ENCODE results near the gene CD209.

- TF ChIP-seq CTCF (IDR thresholded peaks at IDR 0.05) (no peak), EP300 (IDR thresholded peaks at IDR 0.05) (no peak), POLR2A (IDR thresholded peaks at IDR 0.05; ENCODE audit: low read depth) (no peak)
These were observed 1.4 kb upstream of the CD209 start for GRCh38 chr19:7748756-7749155.
